Raji (cell line): Measurements from ENCODE around the gene COX8A.

Source experiments
- POLR2A ChIP-seq: IDR thresholded peaks from 2 replicates; pipeline ENCODE4 v1.6.1; 2011; ENCODE audit warnings: low read depth, low read length, control low read depth; ENCODE audit not compliant: insufficient read depth

Gene COX8A

GRCh38 chr11:63974259-63975143 is at the start of gene COX8A:
Gene COX8A (plus strand): TSS chr11:63974620. CDS start chr11:63974681, 61 bp downstream.
- TF ChIP-seq POLR2A = peak; percentile 93

GRCh38 chr11:63929616-63930015 is 44.8 kb upstream of the COX8A start:
- no peak for TF ChIP-seq POLR2A

- no peak for TF ChIP-seq POLR2A
These were observed 43.4 kb upstream of the COX8A start for GRCh38 chr11:63931045-63931444.

DNA sequence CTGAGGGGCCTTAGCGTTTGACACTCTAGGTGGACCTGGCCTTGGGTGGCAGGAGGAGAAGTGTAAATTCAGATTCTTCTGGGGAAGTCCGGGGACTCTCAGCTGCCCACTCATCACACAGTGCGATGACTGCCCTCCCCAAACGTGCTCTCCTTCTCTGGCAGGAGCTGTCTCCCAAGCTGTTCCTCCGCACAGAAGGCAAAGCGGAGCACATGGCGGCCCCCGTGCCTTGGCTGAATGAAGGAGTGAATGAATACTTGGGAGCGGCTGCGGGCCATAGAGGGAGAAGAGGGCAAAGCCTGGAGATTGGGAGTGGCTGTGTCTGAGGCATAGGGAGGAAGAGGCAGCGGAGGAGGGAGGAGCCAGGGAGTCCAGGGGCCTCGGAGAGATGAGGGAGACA is 42.5 kb upstream of the COX8A start:
- TF ChIP-seq POLR2A = no peak

DNA sequence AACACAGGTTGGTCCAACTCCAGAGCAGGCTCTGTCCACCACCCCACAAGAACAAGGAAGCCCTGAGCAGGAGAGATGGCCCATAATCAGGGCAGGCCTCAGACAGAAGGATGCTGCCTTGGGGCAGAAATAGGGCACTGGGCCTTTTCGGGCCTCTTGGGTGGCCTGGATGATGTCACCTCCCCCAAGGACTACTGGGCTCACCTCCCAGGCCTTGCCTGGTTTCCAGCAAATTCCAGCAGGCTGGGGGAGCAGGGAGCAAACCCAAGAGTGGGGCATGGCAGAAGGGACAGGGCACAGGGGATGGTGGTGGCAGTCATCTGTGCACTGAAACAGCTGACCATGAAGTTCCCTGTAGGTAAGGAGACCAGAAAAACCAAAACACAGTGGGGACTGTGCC is 41.0 kb upstream of the COX8A start:
- TF ChIP-seq POLR2A = no peak

DNA sequence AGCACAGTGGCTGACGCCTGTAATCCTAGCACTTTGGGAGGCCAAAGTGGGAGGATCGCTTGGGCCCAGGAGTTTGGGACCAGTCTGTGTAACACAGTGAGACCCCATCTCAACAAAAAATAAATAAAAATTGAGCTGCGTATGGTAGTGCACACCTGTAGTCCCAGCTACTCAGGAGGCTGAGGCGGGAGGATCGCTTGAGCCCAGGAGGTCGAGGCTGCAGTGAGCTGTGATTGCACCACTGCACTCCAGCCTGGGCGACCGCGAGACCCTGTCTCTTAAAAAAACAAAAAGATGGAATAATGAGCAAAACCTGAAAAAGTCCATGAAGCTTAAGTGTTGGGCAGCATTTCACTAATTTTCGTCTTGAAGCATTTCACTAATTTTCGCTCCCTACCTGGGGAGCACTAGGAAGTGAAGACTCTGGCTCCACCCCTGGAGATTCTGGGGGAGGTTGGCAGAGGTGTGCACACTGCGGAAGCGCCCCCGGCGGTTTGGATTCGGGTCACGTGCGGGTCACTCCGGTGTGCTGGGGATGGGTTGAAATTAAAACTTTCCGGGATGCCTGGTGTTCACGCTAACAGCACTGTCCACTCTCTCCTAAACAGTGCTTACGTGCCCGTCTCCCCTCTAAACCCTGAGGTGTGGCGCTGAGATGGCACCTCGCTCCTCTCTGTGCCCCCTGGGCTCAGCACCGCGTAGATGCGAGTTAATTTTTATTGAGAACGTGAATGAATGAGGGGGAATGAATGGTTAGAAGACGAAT is 36.5 kb upstream of the COX8A start:
- TF ChIP-seq POLR2A = peak; percentile 49

- TF ChIP-seq POLR2A = peak; percentile 71
These were observed 35.7 kb upstream of the COX8A start, which contains the start of gene NAA40 for GRCh38 chr11:63938479-63939396. Gene NAA40 (plus strand): TSS chr11:63939002. CDS start chr11:63939097, 95 bp downstream.

- no peak for TF ChIP-seq POLR2A
These were observed 35.0 kb upstream of the COX8A start for GRCh38 chr11:63939397-63939891.

DNA sequence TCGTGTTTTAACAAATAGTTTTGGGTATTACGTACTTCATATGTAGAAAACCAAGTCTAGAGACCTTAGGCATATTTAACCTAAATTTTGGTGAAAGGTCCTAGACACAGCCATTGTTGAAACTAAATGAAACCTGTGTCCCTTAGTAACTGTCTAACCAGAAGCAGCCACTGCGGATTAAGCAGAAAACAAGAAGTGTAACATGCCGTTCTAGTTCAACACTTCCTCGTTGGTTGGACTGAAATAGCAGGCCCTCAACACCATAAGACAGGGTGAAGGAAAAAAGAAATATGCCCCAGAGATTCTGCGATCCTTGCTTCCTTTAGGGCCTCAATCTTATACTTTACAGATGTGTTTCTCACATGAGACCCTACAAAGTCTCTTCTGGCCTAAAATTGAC is 33.6 kb upstream of the COX8A start:
- TF ChIP-seq POLR2A = no peak

GRCh38 chr11:63941901-63942300 is 32.5 kb upstream of the COX8A start:
- no peak for TF ChIP-seq POLR2A

DNA sequence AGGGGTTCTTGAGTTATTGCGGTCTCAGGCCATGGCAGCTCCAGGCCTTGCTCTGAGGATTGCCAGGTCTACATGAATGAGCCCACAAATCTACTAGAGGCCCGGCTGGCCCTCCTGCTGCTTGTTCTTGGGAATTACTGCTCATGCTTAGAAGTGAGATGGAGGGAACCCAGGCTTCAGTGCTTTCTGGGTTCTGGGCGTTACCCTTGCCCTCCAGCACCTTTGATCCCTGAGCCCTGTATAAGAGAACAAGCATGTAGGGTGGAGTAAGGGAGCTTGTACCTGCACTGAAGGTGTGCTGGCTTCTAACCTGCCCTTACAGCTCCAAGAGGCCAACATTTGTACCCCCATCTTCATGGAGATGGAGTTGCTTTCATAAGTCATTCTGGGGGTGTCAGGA is 31.6 kb upstream of the COX8A start:
- TF ChIP-seq POLR2A = no peak

GRCh38 chr11:63944987-63945386 is 29.4 kb upstream of the COX8A start:
- TF ChIP-seq POLR2A = no peak

DNA sequence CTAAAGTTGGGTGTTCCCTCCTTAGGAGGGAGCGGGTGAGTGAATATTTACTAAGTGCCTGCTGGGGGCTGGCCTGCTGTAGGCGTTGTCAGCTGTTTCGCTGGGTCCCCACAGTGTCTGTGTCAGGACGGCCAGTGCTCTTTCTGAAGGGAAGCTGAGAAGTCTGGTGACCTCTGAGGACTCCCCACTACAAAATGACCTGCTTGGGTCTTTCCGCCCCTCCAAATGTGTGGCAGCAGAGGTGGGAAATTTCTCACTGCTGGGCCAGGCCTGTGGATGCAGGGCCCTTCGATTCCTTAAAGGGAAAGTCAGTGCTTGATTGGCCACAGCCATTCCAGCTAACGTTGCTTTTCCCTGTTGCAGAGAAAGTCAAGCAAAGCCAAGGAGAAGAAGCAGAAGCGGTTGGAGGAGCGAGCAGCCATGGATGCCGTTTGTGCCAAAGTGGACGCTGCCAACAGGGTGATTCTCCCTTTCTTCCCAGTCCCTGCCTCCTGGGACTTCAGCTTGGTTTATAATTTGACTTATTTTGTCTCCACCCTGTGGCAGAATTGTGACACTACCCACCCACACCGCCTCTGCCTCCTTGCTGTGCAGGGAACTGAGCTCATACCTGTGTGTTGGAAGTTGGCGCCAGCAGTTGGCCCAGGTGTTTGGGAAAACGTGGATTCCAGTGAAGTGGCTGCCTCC is 28.8 kb upstream of the COX8A start:
- no peak for TF ChIP-seq POLR2A
